Pancreas (tissue), 10 donors: Measurements from ENCODE around the gene TFAP2E. TPM values are rescaled to one million over a fixed set of nuclear protein-coding genes. Genes with fewer than 3 reads are reported as not detected.

Experiments used
- ATAC-seq, 4 donors: fragments of 200-7000 bp; cut with Tn5 transposase; one replicate each; pipeline versions ENCODE4 v1.8.0 to v1.9.1; 2020; ENCODE audit warnings: mild to moderate bottlenecking in 4 of 4, moderate library complexity in 4 of 4
- DNase-seq, 6 donors: peaks; one replicate each; pipeline ENCODE4 v3.0.0-alpha.2; 2020
- FAIRE-seq: peaks from 2 replicates; lab custom pipeline; 2012; peaks lifted over from hg19 to GRCh38; lab: Jason Lieb, UNC
- H3K27ac ChIP-seq, 4 donors: fragments of 200-600 bp; sonication (generic); 1 replicate in 3 of 4; 2 replicates in 1 of 4; pipeline versions ENCODE4 v1.5.0 to v1.8.0; 2020
- H3K27me3 ChIP-seq, 4 donors: fragments of 200-600 bp; one replicate each; pipeline ENCODE4 v1.8.0; 2021
- H3K36me3 ChIP-seq, 3 donors: fragments of 200-600 bp; sonication (generic) in 1 of 3; one replicate each; pipeline versions ENCODE4 v1.5.0 to v1.8.0; 2020 to 2021
- H3K4me1 ChIP-seq, 3 donors: fragments of 200-600 bp; one replicate each; pipeline ENCODE4 v1.8.0; 2021
- H3K4me3 ChIP-seq, 4 donors: fragments of 200-600 bp; sonication (generic) in 2 of 4; one replicate each; pipeline versions ENCODE4 v1.5.0 to v1.8.0; 2020 to 2021
- H3K9me3 ChIP-seq, 4 donors: fragments of 200-600 bp; one replicate each; pipeline ENCODE4 v1.8.0; 2021
- WGBS, 2 donors: extraction: QIAGEN DNeasy Blood & Tissue Kit; methylation state at CpG; one replicate each; pipeline ENCODE4 v1.1.7; 2013; 5-methylcytosine and 5-hydroxymethylcytosine counted together
- intact Hi-C, 3 donors: fragments of 100-400 bp; cut with DNase I; formaldehyde crosslinking; loops; one replicate each; pipeline versions ENCODE4 v1.11.1 to v1.14.2; 2022
- polyA plus RNA-seq, 2 donors: library from polyadenylated mRNA; stranded (reverse); fragments of 200-250 nt; gene quantifications; one replicate each; pipeline ENCODE4 v1.2.3, GENCODE V29; 2013
- total RNA-seq, 6 donors: library from RNA; stranded (reverse); fragmentation: NEBNext Ultra II Directional in 4 of 6; extraction: Animal tissue kit (Norgen Biotek cat#: 25700) in 4 of 6; gene quantifications; one replicate each; pipeline versions ENCODE4 v1.2.1 to v1.2.4, GENCODE V29; 2021 to 2023
- TF ChIP-seq, protein P1 (sequence below), 4 donors: fragments of 200-600 bp; sonication (generic) in 3 of 4; IDR thresholded peaks; one replicate each; pipeline versions ENCODE4 v1.5.0 to v1.8.0; 2021; ENCODE audit warnings: antibody characterized with exemption in 4 of 4
- donor health status: healthy with polysubstance abuse.
- donor health status: DM: no; HTN: no; CAD: no; lungs with moderate emphysema.
- donor health status: DM: no; HTN: no; CAD: no.
- donor health status: control.
- donor health status: control.
- donor health status: Bipolar disorder and iron deficiency.
- donor health status: DM: yes; HTN: yes; CAD: no.
- donor health status: DM: no; HTN: no; CAD: no.
- donor health status: DM: no; HTN: no; CAD: no.
- donor health status: DM: yes; HTN: yes; CAD: no.

TFAP2E gene
- total and polyA plus RNA-seq, 8 donors: 0.08 to 2.0 (median 0.25) TPM

DNA sequence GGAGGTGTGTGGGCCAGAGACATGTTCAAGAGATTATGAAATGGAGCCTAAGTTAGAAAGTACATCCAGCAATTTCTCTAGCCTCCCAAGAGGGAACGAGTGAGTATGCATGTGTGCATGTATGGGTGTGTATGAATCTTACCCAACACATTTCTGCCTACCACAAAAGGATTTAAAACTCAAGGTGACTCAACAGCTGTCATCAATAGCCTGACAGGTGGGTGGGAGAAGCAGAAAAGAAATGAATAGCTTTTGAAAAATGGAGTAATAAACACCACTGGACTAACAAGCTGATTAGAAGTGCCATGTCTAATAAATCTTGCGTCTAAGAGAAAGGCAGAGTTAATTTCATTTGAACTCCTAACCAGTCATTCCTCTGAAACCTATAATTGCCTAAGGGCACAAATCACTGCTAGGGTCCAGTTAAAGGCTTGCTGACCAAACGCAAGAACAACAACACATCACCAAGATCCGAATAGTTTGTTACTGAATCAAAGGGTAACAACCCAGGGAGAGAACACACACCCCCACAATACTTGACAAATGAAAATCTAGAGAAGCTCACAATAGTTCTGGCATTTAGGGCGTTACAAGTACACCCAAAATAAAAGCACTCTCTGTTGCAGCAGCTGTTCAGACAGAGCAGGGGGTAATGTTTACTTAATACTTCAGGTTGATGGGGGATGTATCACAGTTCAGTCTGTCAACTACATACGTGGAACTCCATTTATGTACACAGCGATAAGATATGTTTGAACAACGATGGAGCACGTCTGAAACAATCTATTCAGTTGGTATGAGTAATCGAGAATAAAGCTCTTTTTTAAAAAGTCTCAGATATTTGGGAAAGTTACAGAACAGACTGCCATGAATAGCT is 17.3 kb upstream of the TFAP2E start:
- intact Hi-C loops: no loop called here

DNA sequence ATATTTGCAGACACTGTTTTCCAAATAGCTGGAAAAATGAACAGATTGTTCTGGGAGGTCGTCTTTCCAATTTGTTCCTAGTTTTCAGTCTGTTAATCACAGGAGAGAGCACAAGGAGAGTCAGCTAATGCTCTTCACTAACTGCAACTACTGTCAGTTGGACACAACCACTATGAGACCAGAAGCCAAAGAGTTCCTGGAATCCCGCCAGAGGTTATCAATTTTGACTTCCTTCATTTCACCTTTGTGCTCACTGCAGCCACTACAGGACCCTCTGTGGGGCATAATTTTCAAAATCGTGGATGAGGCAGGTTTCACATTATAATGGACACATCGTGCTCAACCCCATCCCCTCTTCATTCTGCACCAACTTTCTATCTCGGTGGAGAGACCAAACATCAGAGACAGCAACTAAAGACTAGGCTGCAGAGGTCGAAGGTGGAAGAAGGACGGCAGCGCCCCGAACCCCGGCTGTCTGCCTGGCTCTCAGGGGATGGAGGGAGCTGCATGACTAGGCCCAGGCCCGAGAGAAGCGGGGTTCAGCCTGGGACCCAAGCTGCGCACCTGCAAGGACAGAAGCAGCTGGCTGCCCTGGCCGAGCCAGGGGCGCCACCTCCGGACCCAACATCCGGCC is 16.5 kb upstream of the TFAP2E start:
- intact Hi-C loops: no loop called here
- Histone ChIP-seq H3K4me1 (peaks cover 25 to 39% (median 35%) of the 10 kb centered on the region in 3 donors), H3K4me3 (peak overlapping the region; percentile 75 to 95 (median 86)), H3K9me3 (no peaks in the 10 kb centered on the region), H3K27ac (peak overlapping the region; percentile 90 to 99 (median 94)), H3K27me3 (no peaks in the 10 kb centered on the region), H3K36me3 (peaks cover 0 to 10% (median 0%) of the 10 kb centered on the region in 3 donors)
- 0 to 1% methylated on average over 12 to 17 of the region's 17 CpGs for WGBS, 2 donors
- ATAC-seq (no peak), DNase-seq (no peak), FAIRE-seq (no peak)
- TF ChIP-seq, protein P1, sequence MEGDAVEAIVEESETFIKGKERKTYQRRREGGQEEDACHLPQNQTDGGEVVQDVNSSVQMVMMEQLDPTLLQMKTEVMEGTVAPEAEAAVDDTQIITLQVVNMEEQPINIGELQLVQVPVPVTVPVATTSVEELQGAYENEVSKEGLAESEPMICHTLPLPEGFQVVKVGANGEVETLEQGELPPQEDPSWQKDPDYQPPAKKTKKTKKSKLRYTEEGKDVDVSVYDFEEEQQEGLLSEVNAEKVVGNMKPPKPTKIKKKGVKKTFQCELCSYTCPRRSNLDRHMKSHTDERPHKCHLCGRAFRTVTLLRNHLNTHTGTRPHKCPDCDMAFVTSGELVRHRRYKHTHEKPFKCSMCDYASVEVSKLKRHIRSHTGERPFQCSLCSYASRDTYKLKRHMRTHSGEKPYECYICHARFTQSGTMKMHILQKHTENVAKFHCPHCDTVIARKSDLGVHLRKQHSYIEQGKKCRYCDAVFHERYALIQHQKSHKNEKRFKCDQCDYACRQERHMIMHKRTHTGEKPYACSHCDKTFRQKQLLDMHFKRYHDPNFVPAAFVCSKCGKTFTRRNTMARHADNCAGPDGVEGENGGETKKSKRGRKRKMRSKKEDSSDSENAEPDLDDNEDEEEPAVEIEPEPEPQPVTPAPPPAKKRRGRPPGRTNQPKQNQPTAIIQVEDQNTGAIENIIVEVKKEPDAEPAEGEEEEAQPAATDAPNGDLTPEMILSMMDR (IDR thresholded peaks at IDR 0.05): no peak

More for the DNA sequence above, 17.3 kb upstream of the TFAP2E start:
- no peak for DNase-seq
- Histone ChIP-seq H3K36me3 (peaks cover 0 to 13% (median 0%) of the 10 kb centered on the region in 3 donors), H3K27me3 (no peaks in the 10 kb centered on the region), H3K4me3 (peak overlapping the region in 3 of 4 donors; percentile 75 to 91 (median 82)), H3K9me3 (no peaks in the 10 kb centered on the region), H3K4me1 (peaks cover 25 to 39% (median 35%) of the 10 kb centered on the region in 3 donors), H3K27ac (peak overlapping the region; percentile 49 to 99 (median 92))
- TF ChIP-seq, protein P1 (IDR thresholded peaks at IDR 0.05): no peak
- ATAC-seq: peak; percentile 44 to 57 (median 51)
- 9 to 11% methylated on average over 10 of the region's 10 CpGs for WGBS, 2 donors
- no peak for FAIRE-seq

DNA sequence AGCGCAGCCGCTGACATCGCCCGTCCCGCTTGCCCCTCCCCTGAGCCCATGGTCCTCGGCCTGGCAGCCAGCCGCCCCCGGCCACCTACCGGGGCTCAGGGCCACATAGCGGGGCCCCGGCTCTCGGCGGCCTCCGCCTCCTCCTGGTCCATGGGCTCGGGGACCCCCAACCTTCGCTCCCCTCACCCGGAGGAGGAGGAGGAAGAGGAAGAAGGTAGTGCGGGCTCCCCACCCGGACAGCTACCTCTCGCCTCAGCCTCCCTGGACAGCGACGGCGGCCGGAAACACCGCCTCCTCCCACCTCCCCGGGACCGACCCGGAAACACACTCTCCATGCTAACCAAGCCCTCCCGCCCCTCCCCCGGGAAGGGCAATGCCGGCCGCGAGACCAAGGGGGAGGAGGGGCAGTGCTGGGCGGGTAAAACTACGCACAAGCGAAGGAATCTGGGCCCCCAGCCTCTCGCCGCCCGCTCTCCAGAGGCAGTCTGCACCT is 15.9 kb upstream of the TFAP2E start, which contains the start of gene KIAA0319L:
Gene KIAA0319L, minus strand, starts transcription at position 286 of the 493 bp plus-strand sequence. CDS start 2,912 bp downstream, outside the sequence.
- peaks cover 25 to 39% (median 35%) of the 10 kb centered on the region in 3 donors for H3K4me1 ChIP-seq
- WGBS, 2 donors: 1% methylated on average over 20 to 39 of the region's 39 CpGs
- H3K27ac ChIP-seq: peak within 1 kb of the TSS; percentile 90 to 99 (median 94)
- H3K4me3 ChIP-seq: peak within 1 kb of the TSS; percentile 75 to 95 (median 86)
- H3K9me3 ChIP-seq: no peaks in the 10 kb centered on the region
- H3K27me3 ChIP-seq: no peaks in the 10 kb centered on the region
- FAIRE-seq: no peak
- peaks cover 0 to 7% (median 0%) of the 10 kb centered on the region in 3 donors for H3K36me3 ChIP-seq
- DNase-seq: peak in 5 of 6 donors; percentile 87 to 93 (median 89)
- intact Hi-C loops: no loop called here
- peak; percentile 81 to 90 (median 84) for ATAC-seq
- TF ChIP-seq, protein P1 (IDR thresholded peaks at IDR 0.05): no peak

DNA sequence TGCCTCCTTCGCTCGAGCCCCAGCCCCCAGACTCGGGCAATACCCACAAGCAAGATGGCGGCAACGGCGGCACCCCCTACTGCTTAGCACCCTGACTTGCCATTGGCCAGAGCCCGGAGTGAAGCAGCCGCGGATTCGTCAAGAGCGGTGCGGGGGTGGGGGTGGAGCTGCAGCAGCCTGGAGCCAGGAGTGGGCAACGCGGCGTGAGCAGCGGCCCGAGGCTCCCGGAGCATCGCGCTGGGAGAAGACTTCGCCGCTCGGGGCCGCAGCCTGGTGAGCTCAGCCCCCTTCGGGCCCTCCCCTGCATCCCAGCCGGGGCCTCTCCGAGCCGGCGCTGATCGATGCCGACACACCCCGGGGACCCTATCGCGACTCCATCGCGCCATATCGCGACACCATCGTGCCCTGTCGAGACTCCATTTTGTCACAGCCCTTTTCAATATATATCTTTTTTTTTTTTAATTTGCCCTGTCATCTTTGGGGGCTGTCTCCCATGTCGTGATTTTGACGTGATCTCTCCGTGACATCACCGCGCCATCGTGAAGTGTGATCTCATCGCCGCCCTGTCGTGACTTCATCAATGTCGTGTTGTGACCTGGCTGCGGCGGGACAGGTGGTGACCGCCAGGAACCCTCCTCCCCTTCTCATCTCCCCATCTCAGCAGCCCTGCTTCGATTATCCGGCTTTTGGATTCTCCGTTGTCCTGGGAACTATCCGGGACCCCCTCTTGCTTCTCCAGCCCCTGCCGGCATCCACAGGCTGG is 15.3 kb upstream of the TFAP2E start, which contains the start of gene NCDN:
Gene NCDN, plus strand, starts transcription at position 189 of the 763 bp plus-strand sequence. Its CDS starts 392 bp downstream, at position 581.
- peak within 1 kb of the TSS; percentile 75 to 95 (median 86) for H3K4me3 ChIP-seq
- peak within 1 kb of the TSS; percentile 90 to 99 (median 94) for H3K27ac ChIP-seq
- intact Hi-C loops: no loop called here
- no peaks in the 10 kb centered on the region for H3K9me3 ChIP-seq
- H3K4me1 ChIP-seq: peaks cover 25 to 39% (median 34%) of the 10 kb centered on the region in 3 donors
- FAIRE-seq: no peak
- DNase-seq: peak; percentile 93 to 99 (median 96)
- peaks cover 0 to under 1% (median 0%) of the 10 kb centered on the region in 3 donors for H3K36me3 ChIP-seq
- WGBS, 2 donors: 0% methylated on average over 55 to 58 of the region's 58 CpGs
- ATAC-seq: peak; percentile 85 to 94 (median 86)
- TF ChIP-seq, protein P1 (IDR thresholded peaks at IDR 0.05): no peak
- no peaks in the 10 kb centered on the region for H3K27me3 ChIP-seq
